ENCODE results near the gene PPP5C. TPM values are rescaled to one million over a fixed set of nuclear protein-coding genes. Genes with fewer than 3 reads are reported as not detected.

Gene PPP5C
- total RNA-seq, 1 experiment from 2014 or later = 58.1 TPM

GRCh38 chr19:46423188-46423587 is 76.3 kb downstream of the PPP5C start:
- Histone ChIP-seq H3K27ac (ENCODE audit: low read length) (no peak overlapping the region), H3K4me1 (ENCODE audit: control insufficient read depth, insufficient read depth, low read length) (no peaks in the 10 kb centered on the region; the same call in 1 of the 2 replicates), H3K36me3 (ENCODE audit: control insufficient read depth, insufficient read depth, low read length) (no peaks in the 10 kb centered on the region), H3K27me3 (ENCODE audit: control insufficient read depth, insufficient read depth, low read length) (no peaks in the 10 kb centered on the region), H3K4me3 (ENCODE audit: low read depth in 2 of 2, low read length in 2 of 2) (no peak overlapping the region), H3K9me3 (ENCODE audit: control insufficient read depth, insufficient read depth, low read depth, low read length) (no peaks in the 10 kb centered on the region)
- ATAC-seq (no peak), DNase-seq (ENCODE audit: low read depth, low spot score) (no peak)
- in situ Hi-C loops (cut with HindIII; ENCODE audit: low pct_unique_long_range_greater_than_20kb, low sequenced_read_pairs) (no loop called here), intact Hi-C loops (cut with micrococcal nuclease; ENCODE audit: unreplicated experiment) (no loop called here)
- no TSS peak for BruUV-seq (replicated peaks)
- TF ChIP-seq REST (IDR thresholded peaks at IDR 0.05; ENCODE audit: insufficient read depth in 1 of 2, low read depth in 2 of 2, low read length in 1 of 2) = no peak
- TF ChIP-seq POLR2AphosphoS5 (IDR thresholded peaks at IDR 0.05; ENCODE audit: low read depth, low read length) = no peak
- no peak for TF ChIP-seq TCF7L2 (IDR thresholded peaks at IDR 0.05; ENCODE audit: low read depth, low read length)
- TF ChIP-seq CTCF (IDR thresholded peaks at IDR 0.05) = no peak
- TF ChIP-seq SIN3A (IDR thresholded peaks at IDR 0.05; ENCODE audit: borderline replicate concordance, insufficient read depth, low read depth, low read length) = no peak
- CTCF ChIA-PET = no interaction called here
- POLR2A ChIA-PET = no interaction called here

GRCh38 chr19:46426035-46426505 is 79.2 kb downstream of the PPP5C start:
- TF ChIP-seq POLR2AphosphoS5 (IDR thresholded peaks at IDR 0.05; ENCODE audit: low read depth, low read length) = no peak
- TF ChIP-seq SIN3A (IDR thresholded peaks at IDR 0.05; ENCODE audit: borderline replicate concordance, insufficient read depth, low read depth, low read length) = no peak
- TF ChIP-seq REST (IDR thresholded peaks at IDR 0.05; ENCODE audit: insufficient read depth in 1 of 2, low read depth in 2 of 2, low read length in 1 of 2) = no peak
- TF ChIP-seq TCF7L2 (IDR thresholded peaks at IDR 0.05; ENCODE audit: low read depth, low read length) = no peak
- no peak for TF ChIP-seq CTCF (IDR thresholded peaks at IDR 0.05)
- in situ Hi-C loops (cut with HindIII; ENCODE audit: low pct_unique_long_range_greater_than_20kb, low sequenced_read_pairs) (no loop called here), intact Hi-C loops (cut with micrococcal nuclease; ENCODE audit: unreplicated experiment) (no loop called here)
- ChIA-PET POLR2A (no interaction called here), CTCF (interaction anchor here (0.6 kb wide), 1 partner anchor 556 kb away, joined by 4 read pairs; no protein-coding TSS in a partner anchor)
- H3K27ac ChIP-seq (ENCODE audit: low read length) = peak overlapping the region; percentile 34; the same call in 1 of the 2 replicates
- H3K9me3 ChIP-seq (ENCODE audit: control insufficient read depth, insufficient read depth, low read depth, low read length) = no peaks in the 10 kb centered on the region
- ATAC-seq (peak; percentile 42; the same call in 1 of the 2 replicates), DNase-seq (ENCODE audit: low read depth, low spot score) (no peak)
- H3K4me3 ChIP-seq (ENCODE audit: low read depth in 2 of 2, low read length in 2 of 2) = peak overlapping the region; percentile 46 to 55
- no peaks in the 10 kb centered on the region; the same call in 1 of the 2 replicates for H3K4me1 ChIP-seq (ENCODE audit: control insufficient read depth, insufficient read depth, low read length)
- H3K36me3 ChIP-seq (ENCODE audit: control insufficient read depth, insufficient read depth, low read length) = no peaks in the 10 kb centered on the region
- BruUV-seq (replicated peaks) = no TSS peak
- no peaks in the 10 kb centered on the region for H3K27me3 ChIP-seq (ENCODE audit: control insufficient read depth, insufficient read depth, low read length)

All from Panc1 (cell line).